GM19240 (cell line): ENCODE data around the gene EBI3.
"Not testable (repeated sequence)": the region's sequence is repeated elsewhere in the genome, so short reads cannot be mapped to it uniquely, and the experiment has no call there.

ENCODE experiments used
- DNase-seq: peaks from one replicate; pipeline ENCODE4 v3.0.0; 2011; ENCODE audit warnings: low spot score; ENCODE audit not compliant: insufficient read length

The EBI3 gene

DNA sequence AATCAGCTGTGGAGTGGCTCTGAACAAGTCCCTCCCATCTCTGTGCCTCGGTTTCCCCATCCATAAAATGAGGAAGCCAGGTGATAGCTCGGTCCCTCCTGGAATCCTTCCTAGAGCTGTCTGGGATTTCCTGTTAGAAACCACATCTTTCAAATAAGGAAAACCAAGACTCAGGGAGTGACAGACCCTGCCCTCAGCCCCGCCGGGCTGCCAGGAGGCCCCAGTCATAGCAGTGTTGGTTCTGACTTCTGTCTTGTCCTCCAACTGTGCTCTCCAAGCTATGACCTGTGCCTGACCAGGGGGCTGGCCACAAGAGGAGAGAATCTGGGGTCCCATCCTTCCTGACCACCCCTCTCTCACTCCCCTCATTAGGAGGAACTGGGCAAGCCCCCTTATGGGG, 48.7 kb downstream of the EBI3 start:
- no peak for DNase-seq

DNA sequence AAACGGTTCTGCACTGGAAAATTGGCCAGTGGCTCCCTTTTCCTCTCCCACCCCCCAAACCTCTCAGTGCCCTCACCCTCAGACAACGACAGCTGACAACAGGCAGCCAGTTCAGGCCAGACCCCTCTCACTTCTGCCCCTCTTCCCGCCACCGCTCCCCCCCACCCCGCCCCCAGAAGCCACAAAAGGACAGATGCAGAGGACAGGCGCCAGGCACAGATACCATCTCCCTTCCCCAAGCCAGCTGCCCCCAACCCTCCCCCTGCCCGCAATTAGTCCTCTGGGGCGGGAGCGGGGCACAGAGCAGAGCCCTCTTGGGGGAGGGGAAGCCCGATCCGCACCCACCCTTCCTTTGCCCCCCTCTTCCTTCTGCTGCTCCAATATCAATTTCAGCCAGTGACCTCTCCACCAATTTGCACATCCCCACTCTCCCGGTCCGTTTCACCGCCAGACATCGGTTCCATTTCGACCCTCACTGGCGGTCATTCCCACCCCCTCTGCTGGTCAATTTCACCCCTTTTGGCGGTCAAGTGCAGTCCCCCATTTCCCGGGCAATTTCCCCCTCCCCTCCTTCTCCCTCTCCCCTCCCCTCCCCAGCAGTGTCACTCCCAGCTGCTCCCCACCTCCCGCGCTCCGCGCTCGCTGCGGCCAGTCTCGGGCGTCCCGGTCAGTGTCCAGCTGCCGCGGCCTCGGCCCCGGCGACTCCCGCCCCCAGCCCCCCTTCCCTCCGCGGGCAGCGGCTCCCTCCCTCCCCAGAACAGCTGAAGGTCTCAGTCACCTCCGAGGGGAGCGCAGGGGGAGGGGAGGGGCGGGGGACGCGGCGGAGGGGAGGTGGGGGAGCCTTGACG, 49.3 kb downstream of the EBI3 start, which contains the start of gene SHD:
TSS of gene SHD (plus strand) at position 848 of the 848 bp plus-strand sequence. CDS start 798 bp downstream, outside the sequence.
- no peak for DNase-seq

DNA sequence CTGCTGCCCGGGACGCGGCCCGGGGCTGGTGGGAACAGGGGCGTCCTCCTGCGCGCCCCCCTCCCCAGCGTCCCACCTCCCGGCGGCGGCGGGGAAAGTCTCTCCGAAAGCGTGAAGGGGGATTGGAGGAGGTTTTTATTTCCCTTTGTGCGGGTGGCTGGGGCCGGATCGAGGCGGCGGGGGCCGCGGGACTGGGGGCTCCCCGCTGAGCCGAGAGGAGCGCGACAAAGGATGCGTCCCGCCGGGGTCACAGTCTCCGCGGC, 49.9 kb downstream of the EBI3 start:
- no peak for DNase-seq

DNA sequence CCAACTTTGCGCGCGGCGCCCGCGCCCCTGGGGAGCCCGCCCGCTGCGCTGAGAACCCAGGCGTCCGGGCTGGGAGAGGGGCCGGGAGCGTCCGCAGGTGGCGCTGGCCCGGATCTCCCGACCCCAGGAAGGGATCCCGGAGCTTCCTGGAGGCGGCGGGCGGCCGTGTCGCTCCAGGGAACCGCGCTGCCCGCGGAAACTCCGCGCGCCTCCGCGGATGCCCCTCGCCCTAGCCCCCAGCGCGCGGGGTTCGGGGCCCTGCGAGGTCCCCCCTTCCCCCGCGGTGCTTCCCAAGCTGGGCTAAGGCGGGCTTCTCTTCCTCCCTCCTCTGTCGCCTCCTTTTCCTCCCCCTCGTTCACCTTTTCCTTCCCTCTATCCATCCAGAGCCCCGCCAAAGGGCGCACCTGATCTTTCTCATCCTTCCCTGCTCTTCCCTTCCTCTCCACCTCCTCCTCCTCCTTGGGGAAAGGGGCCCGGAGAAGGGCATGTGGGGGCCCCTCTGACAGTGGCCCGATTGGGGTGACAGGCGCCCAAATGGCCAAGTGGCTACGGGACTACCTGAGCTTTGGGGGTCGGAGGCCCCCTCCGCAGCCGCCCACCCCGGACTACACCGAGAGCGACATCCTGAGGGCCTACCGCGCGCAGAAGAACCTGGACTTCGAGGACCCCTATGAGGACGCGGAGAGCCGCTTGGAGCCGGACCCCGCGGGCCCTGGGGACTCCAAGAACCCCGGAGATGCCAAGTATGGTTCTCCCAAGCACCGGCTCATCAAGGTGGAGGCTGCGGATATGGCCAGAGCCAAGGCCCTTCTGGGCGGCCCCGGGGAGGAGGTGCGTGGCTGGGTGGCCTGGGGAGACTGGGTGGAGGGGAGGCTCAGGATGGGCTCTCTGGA, 50.5 kb downstream of the EBI3 start:
- no peak for DNase-seq

DNA sequence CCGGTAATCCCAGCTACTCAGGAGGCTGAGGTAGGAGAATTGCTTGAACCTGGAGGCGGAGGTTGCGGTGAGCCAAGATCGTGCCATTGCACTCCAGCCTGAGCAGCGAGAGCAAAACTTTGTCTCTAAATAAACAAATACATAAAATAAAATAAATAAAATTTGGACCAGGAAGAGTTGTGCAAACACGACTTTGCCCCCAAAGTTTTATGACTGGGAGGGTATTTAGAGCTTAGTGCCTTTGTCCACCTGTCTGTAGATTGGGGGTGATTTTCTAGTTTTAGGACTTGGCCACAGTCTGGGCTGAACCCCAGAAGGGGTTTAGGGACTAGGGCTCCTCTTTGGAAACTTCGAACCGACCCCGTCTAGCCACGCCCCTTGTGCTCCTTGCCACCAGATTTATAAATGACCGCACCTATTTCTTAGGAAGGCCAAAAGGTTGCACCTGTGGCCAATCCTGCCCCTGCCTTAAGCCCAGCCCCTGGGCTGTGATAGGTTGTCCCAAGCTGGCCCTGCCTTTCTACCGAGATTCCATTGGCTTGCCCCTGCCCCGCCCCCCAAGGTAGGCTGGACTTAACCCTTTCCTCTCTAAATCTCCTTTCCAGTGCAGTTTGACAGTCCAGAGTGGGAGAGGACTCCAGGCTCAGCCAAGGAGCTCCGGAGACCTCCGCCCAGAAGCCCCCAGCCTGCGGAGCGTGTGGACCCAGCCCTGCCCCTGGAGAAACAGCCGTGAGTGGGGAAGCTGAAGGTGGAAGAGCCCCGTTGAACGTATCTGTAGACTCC, 55.0 kb downstream of the EBI3 start:
- no peak for DNase-seq

DNA sequence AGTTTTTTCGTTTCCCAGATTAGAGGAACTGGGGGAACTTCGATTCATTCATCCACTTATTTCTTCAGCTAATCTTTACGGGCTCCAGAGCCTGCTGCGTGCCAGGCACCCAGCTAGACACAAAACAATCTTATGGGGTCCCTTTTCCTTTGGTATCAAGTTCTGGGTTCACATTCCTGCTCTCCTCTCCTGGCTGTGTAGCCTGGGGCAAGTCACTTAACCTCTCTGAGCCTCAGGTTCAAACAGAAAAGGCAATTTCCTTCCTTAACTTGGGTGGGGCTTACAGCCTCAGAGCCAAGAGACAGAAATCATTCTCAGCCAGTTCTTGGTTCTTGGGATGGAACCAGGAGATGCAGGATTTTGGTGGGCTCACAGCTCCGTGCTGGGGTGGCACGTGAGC, 55.7 kb downstream of the EBI3 start:
- no peak for DNase-seq

DNA sequence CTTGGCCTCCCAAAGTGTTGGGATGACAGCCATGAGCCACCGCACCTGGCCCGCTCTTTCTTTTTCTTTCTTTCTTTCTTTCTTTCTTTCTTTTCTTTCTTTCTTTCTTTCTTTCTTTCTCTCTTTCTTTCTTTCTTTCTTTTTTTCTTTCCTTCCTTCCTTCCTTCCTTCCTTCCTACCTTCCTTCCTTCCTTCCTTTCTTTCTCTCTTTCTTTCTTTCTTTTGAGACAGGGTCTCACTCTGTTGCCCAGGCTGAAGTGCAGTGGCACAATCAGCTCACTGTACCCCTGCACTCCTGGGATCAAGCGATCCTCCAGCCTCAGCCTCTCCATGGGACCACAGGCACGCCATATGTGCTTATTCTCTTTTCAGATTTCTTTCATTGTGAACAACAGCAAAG, 56.8 kb downstream of the EBI3 start:
- not testable (repeated sequence) for DNase-seq
